HL-60 (cell line): ENCODE results near the gene JDP2.

Experiments
- POLR2AphosphoS5 ChIP-seq: IDR thresholded peaks from 2 replicates; pipeline ENCODE4 v1.6.1; 2012; ENCODE audit warnings: low read depth
- SPI1 ChIP-seq: IDR thresholded peaks from 2 replicates; pipeline ENCODE4 v1.6.1; 2012; ENCODE audit warnings: low read depth, mild to moderate bottlenecking, borderline replicate concordance

GRCh38 chr14:75432411-75432810 is 4.6 kb downstream of the JDP2 start:
- TF ChIP-seq POLR2AphosphoS5 (no peak), SPI1 (no peak)
